ENCODE measurements around the gene PGAP2.
"Not testable (repeated sequence)": the region's sequence is repeated elsewhere in the genome, so short reads cannot be mapped to it uniquely, and the experiment has no call there.

Gene PGAP2

GRCh38 chr11:3854977-3855807 lies 46.8 kb downstream of the PGAP2 start, which contains the start of gene STIM1:
Gene STIM1, plus strand, starts transcription at chr11:3855664. Its CDS starts 607 bp downstream, at chr11:3856271.
- peak; percentile 95 to 98 (median 96) for DNase-seq (ENCODE audit: low read depth in 3 of 3)

GRCh38 chr11:3855808-3856491 lies 47.6 kb downstream of the PGAP2 start:
- no peak for DNase-seq (ENCODE audit: low read depth in 3 of 3)

DNA sequence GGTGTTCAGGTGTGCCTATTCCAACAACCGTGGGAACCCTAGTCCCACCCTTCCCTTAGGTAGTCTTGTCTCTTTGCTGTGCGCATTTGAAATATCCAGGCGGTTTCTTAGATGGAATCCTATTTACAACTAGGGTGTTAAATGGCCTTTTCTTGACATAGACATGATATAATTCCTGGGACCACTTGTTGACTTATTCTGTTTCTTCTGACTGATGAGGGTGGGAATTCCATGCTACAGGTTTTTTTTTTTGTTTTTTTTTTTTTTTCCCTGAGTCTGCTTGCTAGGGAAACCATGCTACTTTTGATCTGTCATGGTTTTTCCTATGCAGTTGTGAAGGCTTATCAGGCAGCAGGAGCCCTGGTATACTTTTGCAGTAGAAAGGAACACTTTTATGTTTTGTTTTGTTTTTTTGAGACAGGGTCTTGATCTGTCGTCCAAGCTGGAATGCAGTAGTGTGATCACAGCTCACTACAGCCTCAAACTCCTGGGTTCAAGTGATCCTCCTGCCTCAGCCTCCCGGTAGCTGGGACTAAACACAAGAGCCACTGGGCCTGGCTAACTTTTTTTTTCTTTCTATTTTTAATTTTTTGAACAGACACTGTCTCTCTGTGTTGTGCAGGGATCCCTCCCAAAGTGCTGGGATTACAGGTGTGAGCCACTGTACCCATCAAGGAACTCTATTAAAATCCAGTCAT lies 48.6 kb downstream of the PGAP2 start:
- no peak for DNase-seq (ENCODE audit: low read depth in 3 of 3)

DNA sequence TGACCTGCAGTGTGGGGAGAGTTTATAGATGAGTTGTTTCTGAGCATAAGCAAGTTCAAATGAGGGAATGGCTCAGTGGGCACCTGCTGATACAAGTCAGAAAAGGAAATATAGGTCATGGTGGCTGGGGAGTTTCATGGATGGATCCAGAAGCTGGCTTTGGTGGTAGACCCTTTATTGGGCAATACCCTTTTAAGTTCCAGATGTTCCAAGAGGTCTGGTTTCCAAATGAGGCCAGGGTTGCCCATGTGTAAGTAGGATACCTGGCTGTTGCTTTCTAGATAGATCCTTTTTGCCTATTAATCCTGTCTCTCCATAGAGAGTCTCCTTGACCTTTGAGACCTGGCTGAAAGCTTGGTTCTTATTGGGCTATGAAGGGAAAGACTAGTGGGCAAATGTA lies 49.3 kb downstream of the PGAP2 start:
- DNase-seq (ENCODE audit: low read depth in 3 of 3): no peak

GRCh38 chr11:3859373-3859881 lies 51.1 kb downstream of the PGAP2 start:
- no peak for DNase-seq (ENCODE audit: low read depth in 3 of 3)

DNA sequence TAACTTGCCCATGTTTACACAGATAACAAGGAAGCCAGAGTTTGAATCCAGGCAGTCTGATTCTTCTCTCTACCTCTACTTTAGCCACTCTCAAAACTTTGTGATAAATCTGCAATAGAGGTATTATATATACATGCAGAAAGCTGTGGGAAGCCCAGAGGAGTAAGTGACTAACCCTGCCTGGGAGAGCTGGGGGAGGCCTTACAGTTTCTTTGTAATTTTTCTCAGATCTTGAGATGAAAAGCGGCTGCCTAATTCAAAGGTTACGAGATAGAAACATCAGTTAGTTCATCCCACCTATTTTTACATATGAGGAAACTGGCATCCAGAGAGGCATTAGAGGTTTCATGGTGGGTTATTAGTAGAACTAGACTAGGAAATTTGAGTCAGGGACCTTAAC lies 52.0 kb downstream of the PGAP2 start:
- DNase-seq (ENCODE audit: low read depth in 3 of 3): no peak

GRCh38 chr11:3860898-3861393 lies 52.6 kb downstream of the PGAP2 start:
- not testable (repeated sequence) for DNase-seq (ENCODE audit: low read depth in 3 of 3)

GRCh38 chr11:3861683-3862082 lies 53.3 kb downstream of the PGAP2 start:
- no peak for DNase-seq (ENCODE audit: low read depth in 3 of 3)

GRCh38 chr11:3865388-3866193 lies 57.2 kb downstream of the PGAP2 start:
- DNase-seq (ENCODE audit: low read depth in 3 of 3): no peak

GRCh38 chr11:3866206-3866605 lies 57.8 kb downstream of the PGAP2 start:
- no peak for DNase-seq (ENCODE audit: low read depth in 3 of 3)

GRCh38 chr11:3866836-3867208 lies 58.5 kb downstream of the PGAP2 start:
- no peak for DNase-seq (ENCODE audit: low read depth in 3 of 3)

- no peak for DNase-seq (ENCODE audit: low read depth in 3 of 3)
Measured at GRCh38 chr11:3867209-3868091, 59.1 kb downstream of the PGAP2 start.

GRCh38 chr11:3873712-3874349 lies 65.5 kb downstream of the PGAP2 start:
- no peak for DNase-seq (ENCODE audit: low read depth in 3 of 3)

Data from stimulated activated CD4-positive, alpha-beta T cell treated with anti-CD3 and anti-CD28 coated beads, TNF-alpha, amount 100 ng/mL, for 4 hours (primary cell).